Neural cell (in vitro differentiated cells): ENCODE measurements around the gene CYP4F22.

Source experiments
- EP300 ChIP-seq: fragments of 450-650 bp; conservative IDR thresholded peaks from 2 replicates; pipeline ENCODE4 v1.6.1; 2014; ENCODE audit warnings: antibody characterized with exemption, mild to moderate bottlenecking, moderate library complexity; ENCODE audit not compliant: poor library complexity, severe bottlenecking
- EZH2 ChIP-seq: fragments of 200-600, 300-800 bp; shearing (Covaris generic), sonication (generic); IDR thresholded peaks from 2 replicates; pipeline ENCODE4 v1.6.1; 2014; ENCODE audit warnings: antibody characterized with exemption, low read length, borderline replicate concordance, mild to moderate bottlenecking; ENCODE audit not compliant: insufficient read depth, poor library complexity, severe bottlenecking
- POLR2AphosphoS5 ChIP-seq: IDR thresholded peaks from 2 replicates; pipeline ENCODE4 v1.6.1; 2012
- SMC3 ChIP-seq: fragments of 450-650 bp; conservative IDR thresholded peaks from 2 replicates; pipeline ENCODE4 v1.6.1; 2014; ENCODE audit warnings: antibody characterized with exemption, mild to moderate bottlenecking, moderate library complexity; ENCODE audit not compliant: poor library complexity
- TAF1 ChIP-seq: IDR thresholded peaks from 2 replicates; pipeline ENCODE4 v1.6.1; 2012; ENCODE audit warnings: low read depth
- TF ChIP-seq, protein P1 (sequence below): IDR thresholded peaks from 2 replicates; pipeline ENCODE4 v1.6.1; 2012; ENCODE audit warnings: borderline replicate concordance
- TF ChIP-seq, protein P2 (sequence below): fragments of 450-650 bp; IDR thresholded peaks from 2 replicates; pipeline ENCODE4 v1.5.1; 2014; ENCODE audit warnings: antibody characterized with exemption, mild to moderate bottlenecking, moderate library complexity; ENCODE audit not compliant: poor library complexity, severe bottlenecking

- TF ChIP-seq, protein P1, sequence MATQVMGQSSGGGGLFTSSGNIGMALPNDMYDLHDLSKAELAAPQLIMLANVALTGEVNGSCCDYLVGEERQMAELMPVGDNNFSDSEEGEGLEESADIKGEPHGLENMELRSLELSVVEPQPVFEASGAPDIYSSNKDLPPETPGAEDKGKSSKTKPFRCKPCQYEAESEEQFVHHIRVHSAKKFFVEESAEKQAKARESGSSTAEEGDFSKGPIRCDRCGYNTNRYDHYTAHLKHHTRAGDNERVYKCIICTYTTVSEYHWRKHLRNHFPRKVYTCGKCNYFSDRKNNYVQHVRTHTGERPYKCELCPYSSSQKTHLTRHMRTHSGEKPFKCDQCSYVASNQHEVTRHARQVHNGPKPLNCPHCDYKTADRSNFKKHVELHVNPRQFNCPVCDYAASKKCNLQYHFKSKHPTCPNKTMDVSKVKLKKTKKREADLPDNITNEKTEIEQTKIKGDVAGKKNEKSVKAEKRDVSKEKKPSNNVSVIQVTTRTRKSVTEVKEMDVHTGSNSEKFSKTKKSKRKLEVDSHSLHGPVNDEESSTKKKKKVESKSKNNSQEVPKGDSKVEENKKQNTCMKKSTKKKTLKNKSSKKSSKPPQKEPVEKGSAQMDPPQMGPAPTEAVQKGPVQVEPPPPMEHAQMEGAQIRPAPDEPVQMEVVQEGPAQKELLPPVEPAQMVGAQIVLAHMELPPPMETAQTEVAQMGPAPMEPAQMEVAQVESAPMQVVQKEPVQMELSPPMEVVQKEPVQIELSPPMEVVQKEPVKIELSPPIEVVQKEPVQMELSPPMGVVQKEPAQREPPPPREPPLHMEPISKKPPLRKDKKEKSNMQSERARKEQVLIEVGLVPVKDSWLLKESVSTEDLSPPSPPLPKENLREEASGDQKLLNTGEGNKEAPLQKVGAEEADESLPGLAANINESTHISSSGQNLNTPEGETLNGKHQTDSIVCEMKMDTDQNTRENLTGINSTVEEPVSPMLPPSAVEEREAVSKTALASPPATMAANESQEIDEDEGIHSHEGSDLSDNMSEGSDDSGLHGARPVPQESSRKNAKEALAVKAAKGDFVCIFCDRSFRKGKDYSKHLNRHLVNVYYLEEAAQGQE = no peak
- TF ChIP-seq TAF1 (no peak), SMC3 (no peak), POLR2AphosphoS5 (no peak), EZH2 (no peak), EP300 (no peak)
- TF ChIP-seq, protein P2, sequence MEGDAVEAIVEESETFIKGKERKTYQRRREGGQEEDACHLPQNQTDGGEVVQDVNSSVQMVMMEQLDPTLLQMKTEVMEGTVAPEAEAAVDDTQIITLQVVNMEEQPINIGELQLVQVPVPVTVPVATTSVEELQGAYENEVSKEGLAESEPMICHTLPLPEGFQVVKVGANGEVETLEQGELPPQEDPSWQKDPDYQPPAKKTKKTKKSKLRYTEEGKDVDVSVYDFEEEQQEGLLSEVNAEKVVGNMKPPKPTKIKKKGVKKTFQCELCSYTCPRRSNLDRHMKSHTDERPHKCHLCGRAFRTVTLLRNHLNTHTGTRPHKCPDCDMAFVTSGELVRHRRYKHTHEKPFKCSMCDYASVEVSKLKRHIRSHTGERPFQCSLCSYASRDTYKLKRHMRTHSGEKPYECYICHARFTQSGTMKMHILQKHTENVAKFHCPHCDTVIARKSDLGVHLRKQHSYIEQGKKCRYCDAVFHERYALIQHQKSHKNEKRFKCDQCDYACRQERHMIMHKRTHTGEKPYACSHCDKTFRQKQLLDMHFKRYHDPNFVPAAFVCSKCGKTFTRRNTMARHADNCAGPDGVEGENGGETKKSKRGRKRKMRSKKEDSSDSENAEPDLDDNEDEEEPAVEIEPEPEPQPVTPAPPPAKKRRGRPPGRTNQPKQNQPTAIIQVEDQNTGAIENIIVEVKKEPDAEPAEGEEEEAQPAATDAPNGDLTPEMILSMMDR = no peak
Observed at GRCh38 chr19:15550273-15550672, 41.9 kb downstream of the CYP4F22 start.
